ENCODE measurements around the gene CITED1. TPM values are rescaled to one million over a fixed set of nuclear protein-coding genes. Genes with fewer than 3 reads are reported as not detected.

CITED1 gene
- total RNA-seq, 1 experiment from 2014 or later = 0.72 TPM

DNA sequence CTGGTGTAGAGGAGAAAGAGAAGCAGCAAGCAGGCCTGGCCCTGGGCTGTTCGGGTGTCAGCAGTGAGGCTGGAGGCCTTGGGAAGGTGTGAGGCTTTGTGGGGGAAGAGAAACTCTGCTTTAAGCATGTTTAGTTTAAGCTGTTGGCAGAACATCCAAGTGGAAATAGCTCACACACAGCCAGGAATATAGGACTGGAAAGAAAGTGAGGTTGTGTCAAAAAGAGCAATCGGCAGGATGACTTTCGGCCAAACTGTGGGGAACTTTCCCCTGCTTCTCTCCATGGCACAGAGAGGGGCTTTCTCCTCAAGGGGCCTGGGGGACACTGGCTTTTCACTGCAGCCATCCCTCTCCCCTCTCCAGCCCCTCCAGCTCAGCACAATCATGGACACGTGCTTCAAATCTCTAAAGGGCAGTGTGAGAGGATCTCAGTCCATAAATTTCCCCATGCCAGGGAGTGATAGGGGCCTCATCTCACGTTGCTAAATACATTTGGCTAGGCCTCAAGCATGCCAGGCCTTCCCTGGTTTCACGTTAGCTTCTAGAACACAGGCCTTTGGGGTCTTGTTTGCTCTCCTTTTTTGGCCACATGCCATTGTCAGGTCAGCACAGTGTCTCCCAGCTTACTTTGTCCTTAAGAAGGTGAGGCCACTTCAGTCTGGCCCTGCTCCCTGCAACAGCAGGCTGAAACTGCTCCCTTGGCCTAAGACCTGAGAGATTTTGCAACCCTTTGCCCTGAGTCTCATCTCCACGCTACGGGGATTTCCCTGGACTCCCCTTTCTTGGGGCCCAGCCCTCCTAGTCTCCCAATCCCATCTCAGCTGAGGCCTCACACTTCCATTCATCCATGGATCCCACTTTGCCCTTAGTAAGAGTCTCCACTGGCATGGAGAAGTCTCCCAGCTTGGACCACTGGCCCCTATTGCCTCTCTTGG, 8.3 kb upstream of the CITED1 start:
- BruUV-seq (replicated peaks) = no TSS peak
- POLR2A ChIA-PET = interaction anchor here (1.4 kb wide), 1 partner anchor 37 kb away, joined by 4 read pairs; the partner anchor contains the start of gene RPS4X
- no peaks in the 10 kb centered on the region for H3K9me3 Mint-ChIP-seq (ENCODE audit: unreplicated experiment)
- no peak overlapping the region for H3K4me3 Mint-ChIP-seq (ENCODE audit: unreplicated experiment)
- H3K27me3 Mint-ChIP-seq (ENCODE audit: insufficient read depth, unreplicated experiment) = peaks cover 58% of the 10 kb centered on the region
- H3K4me1 Mint-ChIP-seq (ENCODE audit: insufficient read depth, unreplicated experiment) = peaks cover 6% of the 10 kb centered on the region
- H3K36me3 Mint-ChIP-seq (ENCODE audit: insufficient read depth, unreplicated experiment) = no peaks in the 10 kb centered on the region
- TF ChIP-seq, protein P1, sequence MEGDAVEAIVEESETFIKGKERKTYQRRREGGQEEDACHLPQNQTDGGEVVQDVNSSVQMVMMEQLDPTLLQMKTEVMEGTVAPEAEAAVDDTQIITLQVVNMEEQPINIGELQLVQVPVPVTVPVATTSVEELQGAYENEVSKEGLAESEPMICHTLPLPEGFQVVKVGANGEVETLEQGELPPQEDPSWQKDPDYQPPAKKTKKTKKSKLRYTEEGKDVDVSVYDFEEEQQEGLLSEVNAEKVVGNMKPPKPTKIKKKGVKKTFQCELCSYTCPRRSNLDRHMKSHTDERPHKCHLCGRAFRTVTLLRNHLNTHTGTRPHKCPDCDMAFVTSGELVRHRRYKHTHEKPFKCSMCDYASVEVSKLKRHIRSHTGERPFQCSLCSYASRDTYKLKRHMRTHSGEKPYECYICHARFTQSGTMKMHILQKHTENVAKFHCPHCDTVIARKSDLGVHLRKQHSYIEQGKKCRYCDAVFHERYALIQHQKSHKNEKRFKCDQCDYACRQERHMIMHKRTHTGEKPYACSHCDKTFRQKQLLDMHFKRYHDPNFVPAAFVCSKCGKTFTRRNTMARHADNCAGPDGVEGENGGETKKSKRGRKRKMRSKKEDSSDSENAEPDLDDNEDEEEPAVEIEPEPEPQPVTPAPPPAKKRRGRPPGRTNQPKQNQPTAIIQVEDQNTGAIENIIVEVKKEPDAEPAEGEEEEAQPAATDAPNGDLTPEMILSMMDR (IDR thresholded peaks at IDR 0.05; ENCODE audit: unreplicated experiment) = no peak
- DNase-seq (ENCODE audit: unreplicated experiment) = no peak
- intact Hi-C loops (cut with micrococcal nuclease) = no loop called here
- CTCF ChIA-PET = interaction anchor here (0.6 to 0.8 kb wide), 2 partner anchors 37 to 55 kb away, joined by 3 to 4 read pairs; partner anchors contain the start of gene RPS4X
- peak overlapping the region; percentile 14 for H3K27ac Mint-ChIP-seq (ENCODE audit: low read depth, unreplicated experiment)

GRCh38 chrX:72312311-72312940, 6.7 kb upstream of the CITED1 start:
- no TSS peak for BruUV-seq (replicated peaks)
- ChIA-PET CTCF (interaction anchor here (0.8 to 1.0 kb wide), 2 partner anchors 35 to 67 kb away, joined by 3 read pairs; partner anchors contain the start of gene RPS4X), POLR2A (interaction anchor here (0.7 kb wide), 1 partner anchor 35 kb away, joined by 4 read pairs; the partner anchor contains the start of gene RPS4X)
- no peak overlapping the region for H3K4me3 Mint-ChIP-seq (ENCODE audit: unreplicated experiment)
- TF ChIP-seq, protein P1 (IDR thresholded peaks at IDR 0.05; ENCODE audit: unreplicated experiment) = no peak
- no peak overlapping the region for H3K27ac Mint-ChIP-seq (ENCODE audit: low read depth, unreplicated experiment)
- intact Hi-C loops (cut with micrococcal nuclease) = no loop called here
- no peaks in the 10 kb centered on the region for H3K36me3 Mint-ChIP-seq (ENCODE audit: insufficient read depth, unreplicated experiment)
- DNase-seq (ENCODE audit: unreplicated experiment) = peak; percentile 28
- peaks cover 58% of the 10 kb centered on the region for H3K27me3 Mint-ChIP-seq (ENCODE audit: insufficient read depth, unreplicated experiment)
- H3K4me1 Mint-ChIP-seq (ENCODE audit: insufficient read depth, unreplicated experiment) = peaks cover 13% of the 10 kb centered on the region
- no peaks in the 10 kb centered on the region for H3K9me3 Mint-ChIP-seq (ENCODE audit: unreplicated experiment)

GRCh38 chrX:72309297-72310071, 3.8 kb upstream of the CITED1 start:
- POLR2A ChIA-PET = interaction anchor here (1.0 kb wide), 1 partner anchor 32 kb away, joined by 3 read pairs; the partner anchor contains the start of gene RPS4X
- no TSS peak for BruUV-seq (replicated peaks)
- CTCF ChIA-PET = no interaction called here

More at GRCh38 chrX:72309297-72310071, 3.8 kb upstream of the CITED1 start:
- H3K9me3 Mint-ChIP-seq (ENCODE audit: unreplicated experiment) = no peaks in the 10 kb centered on the region
- no peak for DNase-seq (ENCODE audit: unreplicated experiment)
- H3K4me3 Mint-ChIP-seq (ENCODE audit: unreplicated experiment) = peak overlapping the region; percentile 31
- intact Hi-C loops (cut with micrococcal nuclease) = no loop called here
- TF ChIP-seq, protein P1 (IDR thresholded peaks at IDR 0.05; ENCODE audit: unreplicated experiment) = no peak
- H3K4me1 Mint-ChIP-seq (ENCODE audit: insufficient read depth, unreplicated experiment) = peaks cover 13% of the 10 kb centered on the region
- H3K27ac Mint-ChIP-seq (ENCODE audit: low read depth, unreplicated experiment) = no peak overlapping the region
- H3K36me3 Mint-ChIP-seq (ENCODE audit: insufficient read depth, unreplicated experiment) = no peaks in the 10 kb centered on the region
- peaks cover 63% of the 10 kb centered on the region for H3K27me3 Mint-ChIP-seq (ENCODE audit: insufficient read depth, unreplicated experiment)
